ENCODE results near the gene ELFN2.

DNA sequence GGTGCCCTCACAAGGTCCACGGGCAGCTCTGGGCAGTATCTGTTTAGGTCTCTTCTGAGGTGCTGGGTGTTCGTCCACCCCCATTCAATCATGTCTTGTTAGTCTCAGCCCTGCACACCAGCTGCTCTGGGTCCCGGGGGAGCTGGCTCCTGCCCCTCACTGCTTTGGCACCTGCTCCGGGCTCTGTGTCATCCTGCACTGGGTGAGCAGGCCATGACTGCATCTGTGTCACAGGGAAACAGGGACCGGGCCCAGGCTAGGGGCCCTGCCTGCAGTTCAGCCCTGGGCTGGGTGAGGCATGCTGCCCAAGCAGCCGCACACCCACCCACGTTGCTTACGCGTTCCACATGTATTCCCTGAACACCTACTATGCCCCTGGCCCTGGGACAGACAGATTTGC is 43.9 kb downstream of the ELFN2 start:
- TF ChIP-seq RAD21 (IDR thresholded peaks at IDR 0.05) (no peak), FOXA1 (IDR thresholded peaks at IDR 0.05) (no peak), GABPA (IDR thresholded peaks at IDR 0.05 in 1 of 2, conservative IDR thresholded peaks at IDR 0.05 in 1 of 2) (no peak), JUND (IDR thresholded peaks at IDR 0.05) (no peak), YY1 (IDR thresholded peaks at IDR 0.05) (no peak), HNF4G (IDR thresholded peaks at IDR 0.05) (no peak), TAF1 (conservative IDR thresholded peaks at IDR 0.05) (no peak)
- TF ChIP-seq, protein P1, sequence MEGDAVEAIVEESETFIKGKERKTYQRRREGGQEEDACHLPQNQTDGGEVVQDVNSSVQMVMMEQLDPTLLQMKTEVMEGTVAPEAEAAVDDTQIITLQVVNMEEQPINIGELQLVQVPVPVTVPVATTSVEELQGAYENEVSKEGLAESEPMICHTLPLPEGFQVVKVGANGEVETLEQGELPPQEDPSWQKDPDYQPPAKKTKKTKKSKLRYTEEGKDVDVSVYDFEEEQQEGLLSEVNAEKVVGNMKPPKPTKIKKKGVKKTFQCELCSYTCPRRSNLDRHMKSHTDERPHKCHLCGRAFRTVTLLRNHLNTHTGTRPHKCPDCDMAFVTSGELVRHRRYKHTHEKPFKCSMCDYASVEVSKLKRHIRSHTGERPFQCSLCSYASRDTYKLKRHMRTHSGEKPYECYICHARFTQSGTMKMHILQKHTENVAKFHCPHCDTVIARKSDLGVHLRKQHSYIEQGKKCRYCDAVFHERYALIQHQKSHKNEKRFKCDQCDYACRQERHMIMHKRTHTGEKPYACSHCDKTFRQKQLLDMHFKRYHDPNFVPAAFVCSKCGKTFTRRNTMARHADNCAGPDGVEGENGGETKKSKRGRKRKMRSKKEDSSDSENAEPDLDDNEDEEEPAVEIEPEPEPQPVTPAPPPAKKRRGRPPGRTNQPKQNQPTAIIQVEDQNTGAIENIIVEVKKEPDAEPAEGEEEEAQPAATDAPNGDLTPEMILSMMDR (IDR thresholded peaks at IDR 0.05; ENCODE audit: low read depth, low read length, missing input control) = no peak
- TF ChIP-seq, protein P2, sequence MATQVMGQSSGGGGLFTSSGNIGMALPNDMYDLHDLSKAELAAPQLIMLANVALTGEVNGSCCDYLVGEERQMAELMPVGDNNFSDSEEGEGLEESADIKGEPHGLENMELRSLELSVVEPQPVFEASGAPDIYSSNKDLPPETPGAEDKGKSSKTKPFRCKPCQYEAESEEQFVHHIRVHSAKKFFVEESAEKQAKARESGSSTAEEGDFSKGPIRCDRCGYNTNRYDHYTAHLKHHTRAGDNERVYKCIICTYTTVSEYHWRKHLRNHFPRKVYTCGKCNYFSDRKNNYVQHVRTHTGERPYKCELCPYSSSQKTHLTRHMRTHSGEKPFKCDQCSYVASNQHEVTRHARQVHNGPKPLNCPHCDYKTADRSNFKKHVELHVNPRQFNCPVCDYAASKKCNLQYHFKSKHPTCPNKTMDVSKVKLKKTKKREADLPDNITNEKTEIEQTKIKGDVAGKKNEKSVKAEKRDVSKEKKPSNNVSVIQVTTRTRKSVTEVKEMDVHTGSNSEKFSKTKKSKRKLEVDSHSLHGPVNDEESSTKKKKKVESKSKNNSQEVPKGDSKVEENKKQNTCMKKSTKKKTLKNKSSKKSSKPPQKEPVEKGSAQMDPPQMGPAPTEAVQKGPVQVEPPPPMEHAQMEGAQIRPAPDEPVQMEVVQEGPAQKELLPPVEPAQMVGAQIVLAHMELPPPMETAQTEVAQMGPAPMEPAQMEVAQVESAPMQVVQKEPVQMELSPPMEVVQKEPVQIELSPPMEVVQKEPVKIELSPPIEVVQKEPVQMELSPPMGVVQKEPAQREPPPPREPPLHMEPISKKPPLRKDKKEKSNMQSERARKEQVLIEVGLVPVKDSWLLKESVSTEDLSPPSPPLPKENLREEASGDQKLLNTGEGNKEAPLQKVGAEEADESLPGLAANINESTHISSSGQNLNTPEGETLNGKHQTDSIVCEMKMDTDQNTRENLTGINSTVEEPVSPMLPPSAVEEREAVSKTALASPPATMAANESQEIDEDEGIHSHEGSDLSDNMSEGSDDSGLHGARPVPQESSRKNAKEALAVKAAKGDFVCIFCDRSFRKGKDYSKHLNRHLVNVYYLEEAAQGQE (IDR thresholded peaks at IDR 0.05) = no peak
- TF ChIP-seq, protein P3, sequence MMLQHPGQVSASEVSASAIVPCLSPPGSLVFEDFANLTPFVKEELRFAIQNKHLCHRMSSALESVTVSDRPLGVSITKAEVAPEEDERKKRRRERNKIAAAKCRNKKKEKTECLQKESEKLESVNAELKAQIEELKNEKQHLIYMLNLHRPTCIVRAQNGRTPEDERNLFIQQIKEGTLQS (IDR thresholded peaks at IDR 0.05) = no peak
- TF ChIP-seq, protein P4, sequence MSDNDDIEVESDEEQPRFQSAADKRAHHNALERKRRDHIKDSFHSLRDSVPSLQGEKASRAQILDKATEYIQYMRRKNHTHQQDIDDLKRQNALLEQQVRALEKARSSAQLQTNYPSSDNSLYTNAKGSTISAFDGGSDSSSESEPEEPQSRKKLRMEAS (IDR thresholded peaks at IDR 0.05) = no peak

Measured in liver (tissue), 3 donors.